ENCODE data around the gene SMCO2.

Gene SMCO2

DNA sequence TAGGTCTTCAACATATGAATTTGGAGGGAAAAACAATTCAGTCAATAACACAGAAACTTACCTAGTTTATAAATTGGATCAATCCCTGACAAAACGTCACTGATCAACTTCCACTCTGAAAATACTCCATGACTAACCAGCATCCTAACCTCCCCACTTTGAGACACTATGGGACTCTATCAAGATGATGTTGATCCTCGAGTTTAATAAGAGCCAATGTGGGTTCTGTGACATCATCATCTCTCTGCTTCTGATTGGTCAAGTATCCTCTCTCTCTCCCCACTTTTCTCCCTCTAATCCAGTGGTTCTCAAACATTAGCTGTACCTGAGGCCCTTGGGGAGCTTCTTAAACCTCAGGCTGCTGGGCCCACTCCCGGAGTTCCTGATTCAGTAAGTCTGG is at the start of gene SMCO2:
TSS of gene SMCO2 (plus strand) at position 301 of the 400 bp plus-strand sequence. CDS start 23,896 bp downstream, outside the sequence.
- DNase-seq (ENCODE audit: low spot score): no peak

DNA sequence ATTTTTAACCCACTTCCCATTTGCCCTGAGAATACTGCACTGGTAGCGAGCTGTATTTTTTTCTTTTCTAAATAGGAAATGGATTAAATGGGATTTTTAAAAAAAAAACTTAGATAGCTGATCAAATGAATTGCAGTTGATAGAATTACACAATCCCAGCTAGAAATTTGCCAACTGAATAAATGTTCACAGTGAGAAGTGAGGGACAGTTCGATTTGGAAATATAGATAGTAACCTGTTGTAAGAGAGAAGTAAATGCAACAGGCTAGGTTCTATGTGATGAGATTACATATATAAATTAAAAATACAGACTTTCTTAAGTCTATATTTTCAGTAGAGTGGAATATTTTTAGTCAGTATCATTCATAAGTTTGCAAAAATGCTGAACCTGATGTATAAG is 48.1 kb upstream of the SMCO2 start:
- DNase-seq (ENCODE audit: low spot score): no peak

DNA sequence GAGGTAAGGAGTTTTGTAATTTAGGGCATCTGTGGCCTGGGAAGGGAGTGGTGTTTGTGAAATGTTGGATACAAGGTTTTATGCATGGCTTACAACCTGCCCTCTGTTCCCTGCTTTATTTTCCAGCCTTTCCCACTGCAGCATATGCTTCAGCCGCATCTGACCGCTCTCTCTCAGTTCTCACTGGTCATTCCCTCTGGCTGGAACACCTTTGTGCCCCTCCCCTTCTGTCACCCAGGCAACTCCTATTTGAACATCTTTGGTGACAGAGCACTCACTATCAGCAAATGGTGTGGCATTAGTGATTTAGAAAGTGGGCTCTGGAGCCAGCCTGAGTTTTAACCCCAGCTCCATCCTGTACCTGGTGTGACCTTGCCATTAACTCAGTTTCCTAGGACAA is 47.5 kb upstream of the SMCO2 start:
- DNase-seq (ENCODE audit: low spot score): no peak

DNA sequence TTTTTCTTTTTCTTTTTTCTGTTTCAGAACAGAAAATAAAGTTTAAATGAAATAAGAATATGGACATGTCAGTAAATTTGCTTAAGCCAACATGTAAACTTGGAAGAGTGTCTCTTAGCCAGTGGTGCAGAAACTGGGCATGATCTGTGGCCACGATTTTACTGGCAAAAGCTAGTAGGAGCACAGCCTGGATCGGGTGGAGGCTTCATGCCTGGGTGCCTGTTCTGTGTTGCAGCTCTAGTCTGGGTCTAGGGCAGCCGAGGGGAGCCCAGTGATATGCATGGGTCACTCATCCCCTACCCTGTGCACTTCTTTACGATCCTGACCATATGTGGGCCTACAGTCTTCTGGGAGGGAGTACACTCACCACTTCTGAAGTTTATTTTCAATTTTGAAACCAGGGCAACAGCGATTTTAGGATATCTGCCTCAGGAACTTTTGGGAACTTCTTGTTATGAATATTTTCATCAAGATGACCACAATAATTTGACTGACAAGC is 45.6 kb upstream of the SMCO2 start:
- DNase-seq (ENCODE audit: low spot score): no peak

DNA sequence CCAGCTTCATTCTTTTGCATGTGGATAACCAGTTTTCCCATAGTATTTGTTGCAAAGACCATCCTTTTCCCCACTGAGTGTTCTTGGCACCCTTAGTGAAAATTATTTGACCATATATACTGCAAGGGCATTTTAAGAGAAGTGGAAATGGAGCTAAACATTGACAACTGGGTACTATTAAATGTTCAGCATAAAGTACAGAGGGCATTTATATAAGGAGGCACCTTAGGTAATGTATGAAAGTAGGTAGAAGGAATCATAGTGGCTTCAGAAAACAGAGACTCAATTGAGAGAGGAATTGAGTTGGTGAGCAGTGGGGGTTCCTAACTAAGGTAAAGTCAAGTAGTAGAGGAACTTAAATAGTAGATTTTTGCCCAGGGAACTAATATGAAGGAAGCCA is 34.5 kb upstream of the SMCO2 start:
- no peak for DNase-seq (ENCODE audit: low spot score)

DNA sequence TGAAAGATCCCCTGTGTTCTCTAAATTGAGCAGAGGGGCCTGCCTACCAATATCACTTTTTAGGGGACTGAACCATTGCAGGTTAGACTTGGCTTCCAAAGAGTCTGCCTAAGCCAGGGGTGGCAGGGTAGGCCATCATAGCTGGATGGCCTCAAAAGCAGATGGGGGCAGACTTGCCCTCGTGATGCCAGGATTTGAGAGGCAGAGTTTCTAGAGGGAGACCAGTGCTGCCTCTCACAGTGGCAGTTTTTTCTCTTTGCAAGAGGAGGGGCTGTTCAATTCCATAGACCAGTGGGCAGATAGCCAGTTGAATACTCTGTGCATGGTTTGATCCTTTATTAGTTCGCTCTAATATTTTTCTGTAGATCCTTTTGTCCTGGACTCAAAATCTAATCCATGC is 23.8 kb upstream of the SMCO2 start:
- DNase-seq (ENCODE audit: low spot score): no peak

DNA sequence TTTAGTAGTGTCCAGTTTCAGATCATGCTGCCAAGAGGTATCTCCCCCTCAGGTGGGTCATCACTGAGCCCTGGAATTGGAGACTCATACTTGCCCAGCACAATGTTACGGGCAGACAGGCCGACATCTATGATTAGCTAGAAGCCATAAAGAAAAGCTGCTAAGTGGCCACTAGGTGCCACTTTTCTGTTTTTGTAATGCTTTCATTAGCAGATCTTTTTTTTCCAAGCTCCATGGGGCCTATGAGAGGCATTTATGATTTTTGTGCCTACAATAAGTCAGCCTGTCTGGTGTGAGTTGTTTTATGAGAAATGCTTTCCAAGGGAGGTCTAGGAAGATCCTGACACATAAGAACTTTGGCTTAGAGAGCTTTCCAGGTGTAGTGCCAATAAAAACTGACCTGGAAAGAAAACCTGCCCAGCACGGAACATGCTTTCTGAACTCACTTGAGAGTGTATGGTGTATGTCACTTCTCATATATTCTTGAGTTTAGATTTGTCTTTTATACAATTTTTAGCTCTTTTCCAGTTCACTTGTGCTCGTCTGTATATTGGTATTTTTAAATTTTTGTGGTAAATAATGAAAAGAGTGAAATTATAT is 21.8 kb upstream of the SMCO2 start:
- peak; percentile 52 for DNase-seq (ENCODE audit: low spot score)

DNA sequence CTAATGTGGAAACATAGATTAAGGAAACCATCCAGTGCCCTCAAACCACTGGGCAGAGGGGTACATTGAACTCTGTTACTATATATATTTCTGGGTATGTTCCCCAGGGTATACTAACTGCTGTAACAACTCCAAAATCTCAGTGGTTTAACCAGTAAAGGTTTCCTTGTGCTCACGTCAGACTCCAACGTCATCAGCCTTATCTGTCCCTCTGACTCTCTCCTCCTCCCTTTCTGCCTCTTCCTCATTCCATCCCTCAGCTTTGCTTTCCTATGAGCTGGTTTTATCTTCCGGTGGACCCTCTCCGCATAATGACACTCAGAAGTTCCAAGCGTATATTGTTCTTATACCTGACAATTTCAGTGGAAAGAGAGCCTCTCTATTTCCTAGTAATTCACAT is 21.2 kb upstream of the SMCO2 start:
- DNase-seq (ENCODE audit: low spot score): no peak

DNA sequence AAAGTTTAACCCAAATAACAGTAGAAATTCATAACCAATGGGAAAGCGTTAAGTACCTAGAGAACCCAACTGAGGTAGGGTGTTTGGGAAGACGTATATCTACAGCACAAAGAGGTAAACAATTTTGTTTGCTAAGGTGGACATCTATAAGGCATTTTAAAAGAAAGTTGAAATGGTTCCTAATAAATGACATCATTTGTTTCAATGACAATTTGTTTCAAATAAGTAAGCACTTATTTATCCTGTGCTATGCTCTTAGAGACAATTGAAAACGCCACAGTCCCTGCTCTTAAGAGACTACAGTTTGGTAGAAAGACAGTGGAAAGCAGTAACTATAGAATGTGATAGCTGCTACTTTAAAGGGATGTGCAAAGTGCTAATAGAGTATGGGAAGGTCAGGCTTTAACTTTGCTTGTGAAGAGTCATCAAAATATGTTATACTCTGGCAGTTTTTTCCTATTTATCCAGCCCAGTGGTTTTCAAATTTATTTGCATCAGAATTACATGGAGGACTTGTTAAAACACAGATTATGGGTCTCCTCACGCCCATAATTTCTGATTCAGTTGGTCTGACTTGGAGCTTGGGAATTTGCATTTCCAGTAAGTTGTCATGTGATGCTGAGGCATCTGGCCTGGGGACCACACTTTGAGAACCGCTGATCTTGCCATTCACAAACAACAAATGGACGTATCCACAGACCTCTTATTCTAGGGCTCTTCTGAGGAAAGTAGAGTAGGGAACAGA is 19.6 kb upstream of the SMCO2 start:
- DNase-seq (ENCODE audit: low spot score): no peak

DNA sequence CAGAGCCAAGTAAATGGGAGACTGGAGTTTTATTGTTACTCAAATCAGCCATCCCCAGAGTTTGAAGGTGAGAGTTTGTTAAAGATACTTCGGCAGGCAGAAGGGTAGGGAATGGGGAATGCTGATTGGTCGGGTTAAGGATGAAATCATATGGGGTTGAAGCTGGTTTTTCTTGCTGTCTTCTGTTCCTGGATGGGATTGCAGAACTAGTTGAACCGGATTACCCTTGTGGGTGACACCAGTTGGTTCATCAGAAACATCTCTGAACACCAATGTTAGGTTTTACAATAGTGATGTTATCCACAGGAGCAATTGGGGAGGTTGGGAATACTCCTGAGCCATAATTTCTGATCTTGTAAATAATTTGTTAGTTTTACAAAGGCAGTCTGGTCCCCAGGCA is 18.7 kb upstream of the SMCO2 start:
- DNase-seq (ENCODE audit: low spot score): no peak

DNA sequence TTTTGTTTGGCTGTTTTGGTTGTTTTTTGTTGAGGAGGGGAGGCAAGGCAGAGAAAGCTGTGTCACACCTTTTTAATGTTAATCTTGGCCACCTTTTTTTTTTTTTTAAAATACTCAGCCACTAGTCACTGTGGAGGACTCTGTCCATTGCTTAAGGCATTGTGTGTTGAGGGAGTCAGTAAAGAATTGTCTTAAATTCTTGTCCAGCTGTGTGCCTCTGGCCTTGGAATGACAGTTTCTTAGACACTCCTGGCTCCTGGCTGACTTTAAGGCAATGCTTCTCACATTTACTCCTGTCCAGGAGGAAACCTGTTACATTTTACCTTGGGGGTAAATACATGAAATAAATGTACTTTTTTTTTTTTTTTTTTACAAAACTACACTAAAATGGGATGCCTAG is 18.1 kb upstream of the SMCO2 start:
- no peak for DNase-seq (ENCODE audit: low spot score)

DNA sequence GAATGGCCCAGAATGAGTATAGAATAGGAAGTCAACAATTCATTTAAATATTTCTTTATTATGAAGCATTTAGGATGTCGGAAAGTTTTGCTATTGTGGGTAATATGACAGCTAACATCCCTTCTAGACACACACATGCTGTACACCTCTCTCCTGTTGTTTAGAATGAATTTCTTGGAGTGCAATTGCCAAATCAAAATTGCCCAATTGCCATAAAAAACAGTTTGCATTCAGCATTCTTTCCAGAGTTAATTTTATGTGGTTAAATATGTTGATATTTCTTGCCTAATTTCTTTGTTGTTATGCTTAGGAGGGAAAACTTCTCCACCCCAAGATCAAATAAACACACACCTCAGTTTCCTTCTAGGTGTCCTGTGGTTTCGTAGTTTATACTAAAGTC is 16.9 kb upstream of the SMCO2 start:
- no peak for DNase-seq (ENCODE audit: low spot score)

DNA sequence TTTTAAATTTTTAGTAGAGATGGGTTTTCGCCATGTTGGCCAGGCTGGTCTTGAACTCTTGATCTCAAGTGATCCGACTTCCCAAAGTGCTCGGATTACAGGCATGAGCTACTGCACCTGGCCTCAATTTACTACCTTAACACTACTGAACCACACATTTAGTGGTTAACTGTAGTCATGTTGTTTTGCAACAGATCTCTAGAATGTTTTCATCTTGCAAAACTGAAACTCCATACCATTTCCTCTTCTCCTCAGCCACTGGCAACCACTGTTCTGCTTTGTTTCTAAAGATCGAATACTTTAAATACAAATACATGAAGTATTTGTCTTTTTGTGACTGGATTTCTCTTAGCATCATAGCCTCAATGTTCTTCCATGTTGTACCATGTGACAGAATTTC is 15.4 kb upstream of the SMCO2 start:
- no peak for DNase-seq (ENCODE audit: low spot score)

DNA sequence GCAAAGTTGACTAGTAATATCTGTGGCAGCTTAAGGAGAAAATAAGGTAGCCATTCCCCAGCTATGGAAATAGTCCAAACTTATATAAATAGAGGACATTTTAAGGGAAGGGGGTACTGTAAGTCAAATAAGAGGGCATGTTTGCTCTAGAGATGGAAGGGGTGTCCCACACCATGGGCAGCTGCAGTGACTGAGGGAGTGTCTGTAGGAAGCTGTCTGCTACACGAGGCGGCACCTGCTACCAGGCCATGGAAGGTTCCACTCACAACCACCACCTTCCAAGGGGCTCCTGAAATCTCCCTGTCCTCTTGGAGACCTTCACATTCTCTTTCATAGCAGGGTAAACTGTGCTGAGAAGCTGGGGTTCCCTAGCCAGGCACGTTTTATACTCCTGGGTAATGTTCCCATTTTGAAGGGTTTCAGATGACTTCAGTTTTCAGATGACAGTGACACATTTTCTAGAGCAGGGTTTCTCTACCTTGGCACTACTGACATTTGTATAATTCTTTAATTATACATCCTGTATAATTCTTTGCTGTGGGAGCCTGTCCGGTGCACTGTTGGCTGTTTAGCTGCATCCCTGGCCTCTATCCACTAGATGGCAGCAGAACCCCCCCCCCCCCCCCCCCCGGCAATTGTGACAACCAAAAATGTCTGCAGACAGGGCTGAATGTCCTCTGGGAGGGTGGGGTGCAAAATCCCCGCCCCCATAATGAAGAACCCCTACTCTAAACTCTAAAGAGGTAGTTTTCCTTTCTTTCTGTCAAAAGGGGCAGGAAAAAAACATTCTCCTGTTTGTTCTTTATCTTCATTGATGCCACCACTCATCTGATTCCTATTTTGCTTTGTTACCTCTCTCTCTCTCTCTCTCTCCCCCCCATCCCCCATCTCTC is 11.6 kb upstream of the SMCO2 start:
- peak; percentile 64 for DNase-seq (ENCODE audit: low spot score)

DNA sequence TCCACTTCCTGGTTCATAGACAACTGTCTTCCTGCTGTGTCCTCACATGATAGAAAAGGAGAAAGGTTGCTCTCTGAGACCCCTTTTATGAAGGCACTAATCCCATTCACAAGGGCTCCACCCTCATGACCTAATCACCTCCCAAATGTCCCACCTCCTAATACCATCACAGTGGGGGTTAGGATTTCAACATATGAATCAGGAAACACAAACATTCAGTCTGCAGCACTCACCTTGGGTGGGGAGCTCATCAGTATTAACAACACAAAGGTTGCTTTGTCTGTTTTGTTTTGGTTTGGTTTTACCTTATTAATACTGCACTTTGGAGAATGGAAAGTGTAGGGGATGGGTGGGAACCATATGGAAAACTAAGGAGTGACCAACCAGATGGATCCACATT is 10.5 kb upstream of the SMCO2 start:
- DNase-seq (ENCODE audit: low spot score): no peak

DNA sequence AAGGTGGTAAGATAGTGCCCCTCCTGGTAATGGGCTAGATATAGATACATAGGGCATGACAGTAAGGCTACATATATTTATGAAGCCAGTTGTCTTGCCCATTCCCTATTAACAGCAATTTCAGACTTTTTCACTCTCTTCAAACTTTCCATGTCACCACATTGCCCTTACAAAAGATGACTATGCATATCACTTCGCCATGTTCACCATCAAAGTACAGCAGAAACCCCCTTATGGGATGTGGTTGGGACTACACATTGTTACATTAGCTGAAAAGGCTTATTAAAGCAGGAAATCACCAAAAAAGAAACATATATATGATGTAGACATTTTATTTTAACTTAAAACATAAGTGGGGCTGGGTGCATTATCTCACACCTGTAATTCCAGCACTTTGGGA is 9.8 kb upstream of the SMCO2 start:
- no peak for DNase-seq (ENCODE audit: low spot score)

DNA sequence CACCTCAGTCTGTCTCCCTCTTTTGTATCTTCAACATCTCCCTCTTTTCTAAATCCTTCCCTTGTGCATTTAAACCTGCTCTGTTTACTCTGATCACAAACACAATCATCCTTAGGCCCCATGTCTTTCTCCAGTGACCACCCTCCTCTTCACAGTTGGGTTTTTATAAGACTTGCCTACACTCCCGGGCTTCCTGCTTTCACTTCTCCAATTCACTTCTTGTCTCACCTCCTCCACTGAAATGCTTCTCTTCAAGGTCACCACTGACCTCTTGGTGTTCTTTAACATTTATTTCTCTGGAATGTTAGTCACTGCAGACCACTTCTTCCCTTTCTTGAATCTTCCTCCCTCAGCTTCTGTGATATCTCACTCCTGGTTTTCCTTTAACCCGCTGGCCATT is 8.7 kb upstream of the SMCO2 start:
- DNase-seq (ENCODE audit: low spot score): no peak

DNA sequence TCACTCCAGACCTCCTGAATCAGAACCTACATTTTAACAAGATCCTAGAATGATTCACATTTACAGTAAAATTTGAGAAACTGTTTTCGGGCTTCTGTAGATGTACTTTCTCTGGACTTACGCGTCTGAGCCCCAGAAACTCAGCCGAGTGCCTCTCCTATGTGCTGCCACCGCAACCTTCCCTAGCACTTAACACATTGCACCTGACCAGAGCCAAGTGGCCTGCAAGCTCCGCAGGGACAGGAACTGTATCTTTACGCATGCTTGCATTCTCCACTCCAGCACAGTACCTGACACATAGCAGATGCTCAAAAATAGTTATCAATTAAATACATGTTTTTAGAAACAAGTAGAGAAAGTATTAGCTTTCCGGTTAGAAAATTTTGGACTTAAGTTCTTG is 1.2 kb downstream of the SMCO2 start:
- DNase-seq (ENCODE audit: low spot score): no peak

DNA sequence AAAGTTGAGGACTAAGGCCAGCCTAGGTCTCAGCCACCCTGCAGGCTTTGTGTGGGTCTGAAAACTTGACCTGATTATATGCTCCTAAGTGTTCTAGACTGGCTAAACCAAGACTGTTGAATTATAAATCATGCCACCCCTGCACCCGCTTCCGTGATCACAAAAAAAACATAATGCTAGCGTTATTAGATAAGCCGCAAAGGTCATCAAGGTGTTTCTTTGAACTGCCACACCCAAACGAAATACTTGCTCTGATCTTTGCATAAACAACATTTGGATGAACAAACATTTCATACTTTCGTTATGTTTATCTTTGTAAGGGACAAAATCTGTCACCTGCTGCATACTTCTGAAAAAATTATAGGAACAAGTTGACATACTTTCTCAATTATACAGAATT is 2.5 kb downstream of the SMCO2 start:
- DNase-seq (ENCODE audit: low spot score): no peak

DNA sequence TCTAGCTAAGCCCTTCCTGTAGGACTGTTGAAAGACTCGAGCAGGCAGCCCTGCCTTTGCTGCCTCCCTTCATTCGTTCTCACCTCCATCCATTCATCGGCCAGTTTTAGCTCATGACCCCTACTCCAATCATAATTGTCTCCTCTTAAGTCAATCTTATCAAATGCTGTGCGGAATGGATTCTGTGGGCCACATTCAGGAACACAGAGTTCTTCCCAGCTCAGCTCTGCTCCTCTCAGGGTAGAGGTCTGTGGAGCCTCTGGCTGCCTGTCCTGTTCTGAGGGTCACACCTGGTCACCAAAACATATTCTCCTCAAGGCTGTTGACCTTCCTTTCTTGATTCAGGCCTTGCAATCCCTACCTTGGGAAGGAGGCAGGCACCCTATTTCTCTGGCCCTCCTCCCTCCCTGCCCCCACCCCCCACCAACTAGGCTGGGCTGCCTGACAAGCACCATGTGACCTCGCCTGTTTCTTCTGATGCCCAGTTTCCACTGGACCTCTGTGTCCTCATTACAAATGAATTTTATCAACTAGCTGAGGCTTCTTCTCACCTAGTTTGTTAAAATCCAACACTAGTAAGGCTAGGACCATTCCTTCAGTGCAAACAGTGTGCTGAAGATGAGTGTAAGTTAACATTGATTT is 3.5 kb downstream of the SMCO2 start:
- no peak for DNase-seq (ENCODE audit: low spot score)

DNA sequence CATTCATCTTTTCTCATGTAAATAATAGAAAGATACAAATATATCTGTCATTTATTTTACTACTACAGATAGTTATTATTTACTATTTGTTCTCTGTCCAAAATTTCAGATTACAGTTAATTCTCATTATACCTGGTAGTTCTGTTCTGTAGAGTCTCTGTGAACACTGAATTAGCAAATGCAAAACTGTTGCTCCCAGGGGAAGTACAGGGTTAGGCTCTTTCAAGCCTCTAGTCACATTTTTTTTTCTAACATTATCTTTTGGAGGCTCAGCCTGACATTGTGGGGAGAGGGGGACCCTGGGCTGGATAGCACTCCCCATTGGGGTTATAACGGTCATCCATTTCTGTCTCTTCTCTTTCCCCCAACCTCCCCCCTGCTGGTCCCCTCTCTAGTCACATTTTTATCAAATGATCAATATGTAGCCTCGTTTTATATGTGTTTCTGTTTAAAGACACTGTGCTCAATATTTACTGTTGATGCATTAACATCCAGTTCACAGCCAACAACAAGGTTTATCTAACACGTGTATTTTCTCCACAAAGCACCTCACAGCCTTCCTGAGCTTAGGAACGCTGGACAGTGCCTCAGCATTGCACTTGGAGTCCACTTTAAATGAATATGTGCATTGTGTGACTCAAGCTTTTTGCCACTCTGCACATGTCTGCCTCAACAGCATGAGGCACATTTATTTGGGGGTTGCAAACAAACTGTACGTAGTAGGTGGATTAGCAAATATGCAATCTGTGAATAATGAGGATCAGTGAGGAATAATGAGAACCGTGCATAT is 4.7 kb downstream of the SMCO2 start:
- no peak for DNase-seq (ENCODE audit: low spot score)

DNA sequence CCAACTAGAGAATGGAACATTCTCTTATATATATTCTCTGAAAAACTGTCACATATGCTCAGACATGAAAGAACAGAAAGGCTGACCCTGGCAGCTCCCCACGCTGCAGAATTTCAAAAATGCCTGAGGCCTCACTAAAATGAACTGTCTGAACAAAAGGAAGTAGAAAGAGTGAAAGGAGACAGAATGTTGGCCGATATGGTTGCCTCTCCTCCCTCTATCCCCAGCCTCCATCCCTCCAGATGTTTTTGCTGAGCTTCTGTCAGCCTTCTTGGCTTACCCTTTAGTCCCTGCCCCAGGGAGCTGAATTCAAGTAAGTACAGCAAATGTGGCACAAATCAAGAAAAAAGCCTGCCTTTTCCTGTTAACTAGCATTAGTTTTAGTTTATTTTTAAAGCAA is 6.9 kb downstream of the SMCO2 start:
- DNase-seq (ENCODE audit: low spot score): no peak

Measured in D341Med (cell line).